Mesendoderm (in vitro differentiated cells): ENCODE results near the gene P3H4.

Experiments
- DNase-seq: peaks from one replicate; pipeline ENCODE4 v3.0.0; 2013
- H2AK5ac ChIP-seq: 2 replicates; pipeline ENCODE4 v1.6.1; 2013; ENCODE audit warnings: low read length, inconsistent platforms
- H2BK120ac ChIP-seq: 2 replicates; pipeline ENCODE4 v1.6.1; 2013; ENCODE audit warnings: low read depth, mild to moderate bottlenecking, low read length, moderate library complexity, mixed read lengths
- H2BK15ac ChIP-seq: replicated peaks from 2 replicates; pipeline ENCODE4 v1.6.1; 2013; ENCODE audit warnings: low read depth, mild to moderate bottlenecking, moderate library complexity
- H2BK5ac ChIP-seq: 2 replicates; pipeline ENCODE4 v1.6.1; 2013; ENCODE audit warnings: low read length, inconsistent platforms
- H3K18ac ChIP-seq: 2 replicates; pipeline ENCODE4 v1.6.1; 2013; ENCODE audit warnings: mild to moderate bottlenecking, low read length, mixed read lengths
- H3K23ac ChIP-seq: one replicate; pipeline ENCODE4 v1.6.1; 2013; ENCODE audit warnings: low read length
- H3K27ac ChIP-seq: 2 replicates; pipeline ENCODE4 v1.5.1; 2013; ENCODE audit warnings: low read depth, mild to moderate bottlenecking, inconsistent platforms, low read length, moderate library complexity
- H3K27me3 ChIP-seq: 2 replicates; pipeline ENCODE4 v1.6.1; 2013; ENCODE audit warnings: low read length, control low read depth, mild to moderate bottlenecking, inconsistent platforms; ENCODE audit not compliant: insufficient read depth, poor library complexity
- H3K36me3 ChIP-seq: 2 replicates; pipeline ENCODE4 v1.6.1; 2013; ENCODE audit warnings: low read length, inconsistent platforms; ENCODE audit not compliant: control insufficient read depth, insufficient read depth
- H3K4ac ChIP-seq: one replicate; pipeline ENCODE4 v1.6.1; 2013; ENCODE audit warnings: low read depth, mild to moderate bottlenecking, low read length, moderate library complexity
- H3K4me1 ChIP-seq: 2 replicates; pipeline ENCODE4 v1.6.1; 2013; ENCODE audit warnings: low read depth, low read length, inconsistent platforms; ENCODE audit not compliant: control insufficient read depth
- H3K4me2 ChIP-seq: 2 replicates; pipeline ENCODE4 v1.6.1; 2013; ENCODE audit warnings: low read length
- H3K4me3 ChIP-seq: 2 replicates; pipeline ENCODE4 v1.5.1; 2013; ENCODE audit warnings: mild to moderate bottlenecking, low read length
- H3K56ac ChIP-seq: one replicate; pipeline ENCODE4 v1.6.1; 2013; ENCODE audit warnings: low read length
- H3K79me1 ChIP-seq: 2 replicates; pipeline ENCODE4 v1.6.1; 2013; ENCODE audit warnings: low read length, inconsistent platforms
- H3K79me2 ChIP-seq: 2 replicates; pipeline ENCODE4 v1.6.1; 2013; ENCODE audit warnings: mild to moderate bottlenecking, low read length; ENCODE audit not compliant: control insufficient read depth, insufficient read depth
- H3K9ac ChIP-seq: 2 replicates; pipeline ENCODE4 v1.6.1; 2013; ENCODE audit warnings: low read length, inconsistent platforms
- H4K5ac ChIP-seq: one replicate; pipeline ENCODE4 v1.6.1; 2013; ENCODE audit warnings: low read length
- H4K8ac ChIP-seq: one replicate; pipeline ENCODE4 v1.6.1; 2013; ENCODE audit warnings: low read depth, mild to moderate bottlenecking, control low read depth, low read length, moderate library complexity
- WGBS: extraction: QIAGEN DNeasy Blood & Tissue Kit; methylation state at CpG from one replicate; pipeline ENCODE4 v1.1.7; 2013; ENCODE audit warnings: low lambda C conversion rate, missing lambda C conversion rate; ENCODE audit not compliant: insufficient coverage; ENCODE audit errors: extremely low coverage; 5-methylcytosine and 5-hydroxymethylcytosine counted together

Gene P3H4

DNA sequence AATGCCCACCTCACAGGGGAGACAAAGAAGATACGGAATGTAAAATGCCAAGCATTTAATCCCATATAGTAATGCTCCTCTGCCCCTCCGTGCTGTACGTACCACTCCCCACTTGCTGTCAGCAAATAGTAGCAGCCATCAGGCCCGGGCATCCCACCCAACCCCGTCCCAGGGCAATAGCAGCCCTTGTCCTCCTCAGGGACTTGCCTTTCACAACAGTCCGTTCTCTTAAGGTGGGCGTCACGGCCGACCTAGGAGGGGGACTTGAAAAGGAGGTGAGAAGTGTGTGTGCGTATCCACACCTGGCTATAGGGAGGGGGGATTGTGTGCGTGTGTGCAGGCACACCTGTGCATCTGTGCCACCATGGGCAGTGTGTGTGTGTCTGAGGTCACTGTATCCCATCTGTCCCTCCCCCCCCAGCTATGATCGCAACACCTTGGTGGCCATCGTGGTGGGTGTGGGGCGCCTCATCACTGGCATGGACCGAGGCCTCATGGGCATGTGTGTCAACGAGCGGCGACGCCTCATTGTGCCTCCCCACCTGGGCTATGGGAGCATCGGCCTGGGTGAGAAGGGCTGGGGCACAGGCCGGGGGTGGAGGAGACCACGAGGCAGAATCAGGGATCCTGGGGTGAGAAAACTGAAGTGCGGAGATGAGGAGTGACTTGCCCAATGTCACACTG is 5.0 kb upstream of the P3H4 start:
- Histone ChIP-seq H2BK5ac (no peak overlapping the region), H3K27ac (no peak overlapping the region), H2BK120ac (no peak overlapping the region), H2AK5ac (no peak overlapping the region), H3K27me3 (no peaks in the 10 kb centered on the region), H3K56ac (peak overlapping the region; percentile 25), H3K4me2 (no peak overlapping the region), H2BK15ac (no peak overlapping the region), H3K79me2 (peaks cover 28% of the 10 kb centered on the region), H3K4me3 (no peak overlapping the region), H3K18ac (no peak overlapping the region), H4K8ac (no peak overlapping the region), H4K5ac (no peak overlapping the region), H3K36me3 (peaks cover 10% of the 10 kb centered on the region), H3K4me1 (peaks cover 6% of the 10 kb centered on the region), H3K9ac (no peak overlapping the region), H3K23ac (no peak overlapping the region), H3K4ac (no peak overlapping the region), H3K79me1 (peaks cover 14% of the 10 kb centered on the region)
- DNase-seq: no peak
- no CpG with 5 or more reads among the region's 23 CpGs for WGBS

DNA sequence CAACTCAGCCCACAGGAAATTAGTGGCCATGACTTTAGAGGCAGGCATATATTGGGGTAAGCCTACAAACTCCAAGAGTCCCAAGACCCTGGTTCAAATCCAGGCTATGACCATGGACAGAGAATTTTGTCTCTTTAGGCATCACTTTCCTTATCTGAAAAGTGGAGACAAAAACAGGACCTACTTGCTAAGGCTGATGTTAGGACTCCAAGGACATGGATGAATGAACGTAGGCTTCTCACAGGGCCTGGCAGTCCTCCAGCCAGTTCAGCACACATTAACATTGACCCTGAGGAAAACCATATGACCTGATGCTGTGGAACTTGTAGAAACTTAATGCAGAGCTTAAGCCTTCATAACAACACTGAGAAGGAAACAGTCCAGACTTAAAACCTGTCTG is 2.4 kb upstream of the P3H4 start:
- Histone ChIP-seq H3K27me3 (no peaks in the 10 kb centered on the region), H3K18ac (no peak overlapping the region), H3K79me2 (peaks cover 30% of the 10 kb centered on the region), H3K9ac (peak overlapping the region; percentile 89), H3K27ac (no peak overlapping the region), H2AK5ac (peak overlapping the region; percentile 31), H3K4me3 (peak overlapping the region; percentile 7), H4K8ac (no peak overlapping the region), H2BK15ac (no peak overlapping the region), H3K4me1 (peaks cover 6% of the 10 kb centered on the region), H3K36me3 (peaks cover 8% of the 10 kb centered on the region), H3K56ac (peak overlapping the region; percentile 91), H2BK120ac (no peak overlapping the region), H3K23ac (no peak overlapping the region), H3K4me2 (peak overlapping the region; percentile 95), H4K5ac (no peak overlapping the region), H3K4ac (no peak overlapping the region), H2BK5ac (no peak overlapping the region), H3K79me1 (peaks cover 19% of the 10 kb centered on the region)
- no peak for DNase-seq
- no CpG with 5 or more reads among the region's 1 CpG for WGBS

DNA sequence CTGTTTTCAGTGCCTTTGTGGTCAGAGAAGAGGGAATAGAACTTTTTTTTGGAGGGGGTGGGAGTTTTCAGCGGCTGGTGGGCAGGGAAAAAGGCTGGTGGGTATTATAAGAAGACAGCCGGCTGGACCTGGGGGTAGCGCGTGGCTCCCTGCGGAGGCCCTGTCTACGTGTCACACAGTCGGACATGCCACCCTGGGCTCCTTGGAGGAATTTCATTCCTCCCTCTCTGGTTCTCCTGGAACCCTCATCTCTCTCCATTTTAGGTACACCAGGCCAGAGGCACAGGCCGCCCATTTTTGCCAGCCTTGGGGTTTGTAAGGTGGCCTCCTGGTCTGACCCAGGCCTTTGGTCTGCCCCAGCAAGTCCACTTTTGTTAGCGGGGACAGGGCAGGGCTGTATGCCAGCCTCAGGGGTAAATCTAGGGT is 2.0 kb upstream of the P3H4 start:
- peaks cover 30% of the 10 kb centered on the region for H3K79me2 ChIP-seq
- H3K23ac ChIP-seq: no peak overlapping the region
- no peak overlapping the region for H3K4ac ChIP-seq
- no CpG with 5 or more reads among the region's 9 CpGs for WGBS
- no peak overlapping the region for H3K27ac ChIP-seq
- H3K79me1 ChIP-seq: peaks cover 19% of the 10 kb centered on the region
- H4K5ac ChIP-seq: no peak overlapping the region
- H3K56ac ChIP-seq: peak overlapping the region; percentile 91
- no peak overlapping the region for H2BK15ac ChIP-seq
- peak overlapping the region; percentile 89 for H3K9ac ChIP-seq
- no peaks in the 10 kb centered on the region for H3K27me3 ChIP-seq
- peak overlapping the region; percentile 36 for H2BK5ac ChIP-seq
- H3K36me3 ChIP-seq: peaks cover 8% of the 10 kb centered on the region
- H3K4me1 ChIP-seq: peaks cover 6% of the 10 kb centered on the region
- H2AK5ac ChIP-seq: peak overlapping the region; percentile 75
- no peak for DNase-seq
- peak overlapping the region; percentile 70 for H3K18ac ChIP-seq
- peak overlapping the region; percentile 95 for H3K4me2 ChIP-seq
- peak overlapping the region; percentile 74 for H3K4me3 ChIP-seq
- H4K8ac ChIP-seq: no peak overlapping the region
- peak overlapping the region; percentile 1 for H2BK120ac ChIP-seq

DNA sequence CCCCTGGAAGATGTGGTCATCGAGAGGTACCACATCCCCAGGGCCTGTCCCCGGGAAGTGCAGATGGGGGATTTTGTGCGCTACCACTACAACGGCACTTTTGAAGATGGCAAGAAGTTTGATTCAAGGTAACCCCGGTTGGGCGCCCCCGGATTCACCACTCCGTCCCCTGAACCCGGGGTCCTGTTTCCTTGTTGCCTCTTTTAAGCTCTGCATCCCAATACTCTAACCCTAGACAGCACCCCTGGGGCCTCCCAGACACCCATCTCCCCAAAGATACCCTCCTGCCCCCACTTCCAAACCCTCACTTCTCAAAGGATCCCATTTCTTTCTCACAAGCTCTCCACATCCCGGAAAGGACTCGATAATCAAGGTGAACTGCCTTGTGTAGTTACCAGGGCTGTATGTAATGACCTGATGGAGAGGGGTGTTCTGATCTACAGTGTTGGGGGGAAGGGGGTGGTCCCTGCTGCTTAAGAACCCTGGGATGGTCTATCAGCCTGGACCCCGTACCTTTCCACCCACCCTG is 1.5 kb upstream of the P3H4 start:
- peaks cover 6% of the 10 kb centered on the region for H3K4me1 ChIP-seq
- peaks cover 30% of the 10 kb centered on the region for H3K79me2 ChIP-seq
- peak overlapping the region; percentile 95 for H3K27ac ChIP-seq

DNA sequence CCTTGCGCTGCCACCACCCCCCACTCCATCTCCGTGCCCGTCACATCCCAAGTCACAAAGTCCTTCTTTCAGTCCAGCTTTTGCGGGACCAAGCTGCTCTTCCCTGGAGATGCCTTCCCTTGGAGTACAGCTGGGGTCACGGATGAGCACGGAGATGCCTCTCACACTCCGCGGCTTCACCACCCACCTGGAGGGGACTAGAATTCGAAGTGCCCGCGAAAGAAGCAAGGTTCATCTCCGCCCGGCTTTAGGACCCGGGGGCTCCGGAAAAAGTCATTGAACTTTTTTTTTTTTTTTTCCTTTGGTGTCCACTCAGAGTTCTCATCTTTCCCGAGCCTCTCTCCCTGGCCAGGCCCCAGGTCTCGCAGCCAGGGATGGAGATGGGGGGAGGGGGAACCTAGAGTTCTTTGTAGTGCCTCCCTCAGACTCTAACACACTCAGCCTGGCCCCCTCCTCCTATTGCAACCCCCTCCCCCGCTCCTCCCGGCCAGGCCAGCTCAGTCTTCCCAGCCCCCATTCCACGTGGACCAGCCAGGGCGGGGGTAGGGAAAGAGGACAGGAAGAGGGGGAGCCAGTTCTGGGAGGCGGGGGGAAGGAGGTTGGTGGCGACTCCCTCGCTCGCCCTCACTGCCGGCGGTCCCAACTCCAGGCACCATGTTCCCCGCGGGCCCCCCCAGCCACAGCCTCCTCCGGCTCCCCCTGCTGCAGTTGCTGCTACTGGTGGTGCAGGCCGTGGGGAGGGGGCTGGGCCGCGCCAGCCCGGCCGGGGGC is 817 bp upstream of the P3H4 start, which contains the start of gene FKBP10:
TSS of gene FKBP10 (plus strand) at position 624 of the 771 bp plus-strand sequence. CDS start at position 655, 31 bp downstream.
- H3K4me2 ChIP-seq: peak within 1 kb of the TSS; percentile 95
- peak within 1 kb of the TSS; percentile 91 for H3K56ac ChIP-seq
- peaks cover 19% of the 10 kb centered on the region for H3K79me1 ChIP-seq
- peaks cover 30% of the 10 kb centered on the region for H3K79me2 ChIP-seq
- H3K36me3 ChIP-seq: peaks cover 3% of the 10 kb centered on the region
- no peaks in the 10 kb centered on the region for H3K27me3 ChIP-seq
- H2AK5ac ChIP-seq: peak within 1 kb of the TSS; percentile 75
- H2BK15ac ChIP-seq: no peak within 1 kb of the TSS
- peaks cover 6% of the 10 kb centered on the region for H3K4me1 ChIP-seq
- WGBS: no CpG with 5 or more reads among the region's 35 CpGs
- peak within 1 kb of the TSS; percentile 78 for H2BK120ac ChIP-seq
- H3K4me3 ChIP-seq: peak within 1 kb of the TSS; percentile 74
- H3K9ac ChIP-seq: peak within 1 kb of the TSS; percentile 89
- H2BK5ac ChIP-seq: peak within 1 kb of the TSS; percentile 65
- DNase-seq: peak; percentile 98
- H4K8ac ChIP-seq: peak within 1 kb of the TSS; percentile 28
- H4K5ac ChIP-seq: no peak within 1 kb of the TSS
- H3K23ac ChIP-seq: peak within 1 kb of the TSS; percentile 86
- H3K27ac ChIP-seq: peak within 1 kb of the TSS; percentile 95
- H3K18ac ChIP-seq: peak within 1 kb of the TSS; percentile 96
- H3K4ac ChIP-seq: peak within 1 kb of the TSS; percentile 60

More for the DNA sequence above, 1.5 kb upstream of the P3H4 start:
- Histone ChIP-seq H2AK5ac (peak overlapping the region; percentile 75), H4K5ac (no peak overlapping the region), H3K18ac (peak overlapping the region; percentile 93), H3K23ac (peak overlapping the region; percentile 73), H3K4me2 (peak overlapping the region; percentile 95), H3K9ac (peak overlapping the region; percentile 89), H4K8ac (no peak overlapping the region), H3K79me1 (peaks cover 19% of the 10 kb centered on the region), H2BK120ac (peak overlapping the region; percentile 78), H3K4ac (peak overlapping the region; percentile 60), H2BK5ac (peak overlapping the region; percentile 65), H3K4me3 (peak overlapping the region; percentile 74), H3K36me3 (peaks cover 7% of the 10 kb centered on the region), H2BK15ac (no peak overlapping the region), H3K27me3 (no peaks in the 10 kb centered on the region), H3K56ac (peak overlapping the region; percentile 91)
- no CpG with 5 or more reads among the region's 12 CpGs for WGBS
- no peak for DNase-seq
